GM19099 (cell line): Measurements from ENCODE around the gene PDE3A.

Source experiments
- POLR2A ChIP-seq: IDR thresholded peaks from 3 replicates; pipeline ENCODE4 v1.6.1; 2011; ENCODE audit warnings: low read depth; ENCODE audit not compliant: insufficient read length; ENCODE audit errors: extremely low read depth

Gene PDE3A

DNA sequence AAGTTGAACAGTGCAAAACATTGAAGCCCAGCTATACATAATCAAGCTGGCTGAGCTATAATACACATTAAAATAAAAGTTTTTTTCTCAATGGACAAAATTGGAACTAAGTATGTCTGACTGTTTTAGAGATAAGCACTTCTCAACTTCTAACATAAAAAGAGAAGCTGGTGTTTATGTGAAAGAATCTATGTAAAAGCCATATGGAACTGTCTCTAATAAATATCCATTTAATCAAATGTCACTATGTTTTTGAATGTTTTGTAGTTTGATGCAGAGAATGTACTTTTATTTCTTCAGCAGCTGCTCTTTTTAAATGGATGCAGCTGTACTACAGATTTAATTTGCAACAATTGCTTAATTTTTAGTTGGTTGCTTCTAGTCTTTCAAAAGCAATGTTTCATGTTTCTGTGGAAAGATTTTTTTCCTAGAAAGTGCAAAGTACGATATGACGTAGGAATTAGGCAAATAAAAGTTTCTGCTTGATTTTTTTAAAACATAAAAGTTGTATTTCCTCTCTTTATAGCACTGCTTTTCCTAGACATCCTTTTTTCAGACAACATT is 114.2 kb downstream of the PDE3A start:
- TF ChIP-seq POLR2A: no peak

GRCh38 chr12:20483776-20484175 is 115.4 kb downstream of the PDE3A start:
- TF ChIP-seq POLR2A: no peak

GRCh38 chr12:20486233-20486632 is 117.9 kb downstream of the PDE3A start:
- no peak for TF ChIP-seq POLR2A

- TF ChIP-seq POLR2A: no peak
Observed at GRCh38 chr12:20487519-20487918, 119.2 kb downstream of the PDE3A start.

GRCh38 chr12:20489645-20490044 is 121.3 kb downstream of the PDE3A start:
- TF ChIP-seq POLR2A: no peak

GRCh38 chr12:20490213-20490612 is 121.9 kb downstream of the PDE3A start:
- no peak for TF ChIP-seq POLR2A

GRCh38 chr12:20491290-20491689 is 123.0 kb downstream of the PDE3A start:
- TF ChIP-seq POLR2A: no peak

- TF ChIP-seq POLR2A: no peak
Observed at GRCh38 chr12:20492251-20492760, 124.0 kb downstream of the PDE3A start.

GRCh38 chr12:20493934-20494333 is 125.6 kb downstream of the PDE3A start:
- TF ChIP-seq POLR2A: no peak

DNA sequence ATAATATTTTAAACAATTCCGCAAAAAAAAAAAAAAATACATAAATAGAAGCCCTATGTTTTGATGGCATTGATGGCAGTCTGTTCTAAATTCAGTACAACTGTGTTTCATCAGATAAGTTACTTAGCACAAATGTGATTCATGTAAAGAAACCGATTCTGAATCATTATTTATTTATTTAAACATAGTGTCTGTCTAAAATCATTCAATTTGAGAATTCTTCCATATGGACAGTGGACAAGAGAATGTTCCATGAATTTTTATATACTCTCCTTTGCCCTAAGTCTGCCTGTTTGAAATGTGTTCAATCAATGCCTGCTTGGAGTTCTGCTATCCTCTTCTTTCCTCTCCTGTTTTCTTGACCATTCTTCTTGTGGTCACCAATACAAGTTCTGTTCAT is 126.5 kb downstream of the PDE3A start:
- TF ChIP-seq POLR2A: no peak

DNA sequence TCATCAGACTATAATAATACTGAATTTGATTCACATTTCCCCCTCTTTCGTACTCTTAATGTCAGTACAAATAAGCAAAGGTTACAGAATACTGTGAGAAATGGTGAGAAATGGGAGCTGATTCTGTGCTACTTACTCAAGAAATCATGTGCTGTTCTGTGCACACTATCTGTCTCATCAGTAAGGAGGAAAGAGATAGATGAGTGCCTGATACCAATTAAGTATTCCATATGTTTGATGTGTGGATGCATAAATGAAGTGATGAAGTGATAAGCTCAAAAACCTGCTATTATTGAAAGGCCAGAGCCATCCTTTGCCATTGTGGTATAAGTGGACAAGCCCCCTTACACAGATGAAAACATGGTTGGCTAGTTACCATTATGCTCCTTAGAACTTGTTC is 127.7 kb downstream of the PDE3A start:
- TF ChIP-seq POLR2A: no peak

DNA sequence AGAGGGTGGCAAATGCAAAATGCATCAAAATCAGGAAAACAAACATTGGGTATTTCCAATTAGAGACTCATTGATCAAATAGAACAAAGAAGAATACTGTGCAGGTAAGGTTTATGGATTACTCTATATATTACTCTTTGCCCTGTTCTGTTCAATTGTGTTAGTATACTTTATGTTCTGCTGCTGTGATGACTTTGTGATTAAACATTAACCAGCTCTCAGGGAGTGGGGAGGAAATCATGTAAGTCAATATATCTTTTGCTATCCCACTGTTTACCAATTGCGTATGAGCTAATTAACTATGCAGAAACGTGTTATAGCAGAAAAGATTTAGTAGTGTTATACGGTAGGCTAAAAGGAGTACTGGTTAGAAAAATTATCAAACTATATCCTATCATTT is 129.4 kb downstream of the PDE3A start:
- TF ChIP-seq POLR2A: no peak

GRCh38 chr12:20501958-20502357 is 133.6 kb downstream of the PDE3A start:
- no peak for TF ChIP-seq POLR2A

DNA sequence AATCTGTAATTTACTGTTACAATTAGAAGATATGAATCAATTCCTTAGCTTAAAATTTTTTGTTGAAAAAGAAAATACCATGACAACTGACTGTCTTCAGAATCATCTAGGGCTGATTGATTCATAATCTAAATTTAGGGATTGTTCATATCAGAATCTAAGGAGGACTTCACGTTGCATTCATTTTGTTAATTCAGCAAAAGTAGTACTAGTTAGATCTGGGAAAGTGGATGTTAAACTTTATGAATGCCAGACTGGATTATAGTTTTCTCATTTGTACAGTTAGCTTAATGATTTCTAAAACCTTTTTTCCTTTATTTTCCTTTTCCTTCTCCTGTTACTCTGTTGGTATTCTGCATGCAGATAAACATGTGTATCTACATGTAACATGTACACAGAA is 135.5 kb downstream of the PDE3A start:
- TF ChIP-seq POLR2A: no peak

- no peak for TF ChIP-seq POLR2A
Observed at GRCh38 chr12:20505056-20505455, 136.7 kb downstream of the PDE3A start.

DNA sequence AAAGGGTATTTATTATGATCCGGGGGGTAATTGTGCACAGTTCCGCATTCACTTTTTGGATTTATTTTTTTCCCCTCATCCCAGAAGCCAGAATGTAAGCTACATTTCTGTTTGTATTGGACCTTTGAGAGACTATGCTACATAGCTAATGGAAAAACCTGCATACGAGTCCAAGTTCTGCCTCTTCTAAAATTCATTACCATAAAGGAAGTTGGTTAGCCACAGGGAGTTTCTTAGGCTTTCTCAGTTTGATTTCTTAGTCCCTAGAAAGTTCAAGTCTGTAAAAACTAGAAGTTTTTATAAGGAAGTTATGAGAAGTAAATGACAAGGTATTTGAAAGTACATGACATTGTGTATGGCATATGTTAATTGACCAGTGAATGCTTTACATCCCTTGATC is 138.7 kb downstream of the PDE3A start:
- no peak for TF ChIP-seq POLR2A

DNA sequence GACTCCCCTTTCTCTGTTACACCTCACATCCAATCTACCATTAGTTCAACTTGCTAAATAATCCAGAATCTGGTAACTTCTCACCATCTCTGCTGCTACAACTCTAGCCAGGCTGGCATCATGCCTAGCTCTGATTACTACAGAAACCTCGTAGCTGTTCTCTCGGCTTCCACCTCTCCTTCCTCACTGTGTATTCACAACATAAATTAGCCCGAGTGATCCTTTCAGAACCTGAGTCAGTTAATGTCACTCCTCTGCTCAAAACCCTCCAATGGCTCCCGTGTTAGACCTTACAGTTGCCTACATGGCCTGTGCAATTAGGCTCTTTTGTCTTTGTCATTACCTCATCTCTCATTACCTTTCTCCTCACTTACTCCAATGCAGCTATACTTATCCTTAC is 139.4 kb downstream of the PDE3A start:
- no peak for TF ChIP-seq POLR2A

- no peak for TF ChIP-seq POLR2A
Observed at GRCh38 chr12:20508359-20508758, 140.0 kb downstream of the PDE3A start.

GRCh38 chr12:20508962-20509361 is 140.6 kb downstream of the PDE3A start:
- TF ChIP-seq POLR2A: no peak
